K562 (cell line): ENCODE results near the gene MYOG.

Experiments used
- ADNP ChIP-seq: fragments of 200-800 bp; sonication (Bioruptor generic); IDR thresholded peaks from 2 replicates; pipeline ENCODE4 v1.6.1; 2016; ENCODE audit warnings: missing genetic modification characterization, missing compliant biosample characterization
- BRF2 ChIP-seq: IDR thresholded peaks from 3 replicates; pipeline ENCODE4 v1.6.1; 2011; ENCODE audit warnings: borderline replicate concordance, mild to moderate bottlenecking; ENCODE audit not compliant: insufficient read length, insufficient read depth
- CTCF ChIP-seq, 3 experiments: IDR thresholded peaks in 2 of 3; conservative IDR thresholded peaks in 1 of 3; 2 replicates each; pipeline ENCODE4 v1.5.1; 2011 to 2012; ENCODE audit warnings: low read length in 3 of 3, mild to moderate bottlenecking in 3 of 3, control low read depth in 2 of 3, improper control_type of control experiment in 1 of 3, inconsistent platforms in 1 of 3, low read depth in 1 of 3, mixed read lengths in 1 of 3, moderate library complexity in 1 of 3; ENCODE audit not compliant: insufficient read depth in 2 of 3
- E2F6 ChIP-seq, 2 experiments: IDR thresholded peaks; 2 replicates each; pipeline ENCODE4 v1.6.1; 2011; ENCODE audit warnings: borderline replicate concordance in 1 of 2, control low read depth in 1 of 2, low read depth in 1 of 2, low read length in 1 of 2, mild to moderate bottlenecking in 1 of 2, mixed read lengths in 1 of 2, moderate library complexity in 1 of 2; ENCODE audit not compliant: insufficient read depth in 1 of 2, insufficient read length in 1 of 2, poor library complexity in 1 of 2, severe bottlenecking in 1 of 2; ENCODE audit errors: extremely low read depth in 1 of 2
- EP300 ChIP-seq: IDR thresholded peaks from 2 replicates; pipeline ENCODE4 v1.6.1; 2012; ENCODE audit warnings: low read length, improper control_type of control experiment
- MEF2A ChIP-seq: IDR thresholded peaks from 2 replicates; pipeline ENCODE4 v1.6.1; 2011; ENCODE audit warnings: low read depth, mild to moderate bottlenecking, low read length, moderate library complexity; ENCODE audit not compliant: control insufficient read depth
- PCBP2 ChIP-seq: fragments of 200-400 bp; formaldehyde crosslinking; IDR thresholded peaks from 2 replicates; pipeline ENCODE4 v1.6.1; 2018; ENCODE audit warnings: low read length, low read depth, mild to moderate bottlenecking, moderate library complexity; ENCODE audit not compliant: poor library complexity, severe bottlenecking
- PURB ChIP-seq: sonication (generic); formaldehyde crosslinking; IDR thresholded peaks from 2 replicates; pipeline ENCODE4 v1.9.0; 2021; ENCODE audit warnings: low read depth, mild to moderate bottlenecking, missing genetic modification reagents
- RBM17 ChIP-seq: fragments of 200-400 bp; formaldehyde crosslinking; IDR thresholded peaks from 2 replicates; pipeline ENCODE4 v1.6.1; 2017; ENCODE audit warnings: low read depth, mild to moderate bottlenecking, low read length, borderline replicate concordance
- SMARCC2 ChIP-seq: fragments of 450-650 bp; IDR thresholded peaks from 2 replicates; pipeline ENCODE4 v1.6.1; 2017; ENCODE audit warnings: antibody characterized with exemption, moderate library complexity, mild to moderate bottlenecking, low read depth
- ZNF79 ChIP-seq: fragments of 250-450 bp; sonication (Bioruptor Pico); IDR thresholded peaks from 2 replicates; pipeline ENCODE4 v1.4.0; 2020; ENCODE audit warnings: low read depth, mild to moderate bottlenecking, moderate library complexity

GRCh38 chr1:203038891-203039608 is 46.8 kb downstream of the MYOG start:
- TF ChIP-seq ADNP = no peak
- TF ChIP-seq PURB (CRISPR knock-in tag) = no peak
- TF ChIP-seq BRF2 = no peak
- no peak for TF ChIP-seq MEF2A
- TF ChIP-seq ZNF79 = no peak
- no peak for TF ChIP-seq E2F6 (IDR thresholded peaks at IDR 0.05; ENCODE audit: borderline replicate concordance in 1 of 2, extremely low read depth in 1 of 2, insufficient read depth in 1 of 2, insufficient read length in 1 of 2, low read depth in 1 of 2, low read length in 1 of 2, poor library complexity in 1 of 2, severe bottlenecking in 1 of 2)
- no peak for TF ChIP-seq EP300
- TF ChIP-seq CTCF (IDR thresholded peaks at IDR 0.05 in 2 of 3, conservative IDR thresholded peaks at IDR 0.05 in 1 of 3; ENCODE audit: insufficient read depth in 2 of 3, low read depth in 1 of 3, low read length in 3 of 3) = peak; percentile 91 to 99 (median 97)
- no peak for TF ChIP-seq SMARCC2
- no peak for TF ChIP-seq RBM17
- TF ChIP-seq PCBP2 = no peak
